OCI-LY7 (cell line): ENCODE data around the gene RAD17.
"Not testable (repeated sequence)": the region's sequence is repeated elsewhere in the genome, so short reads cannot be mapped to it uniquely, and the experiment has no call there.

Source experiments
- CTCF ChIP-seq: fragments of 200-600 bp; sonication (generic); conservative IDR thresholded peaks from 2 replicates; pipeline ENCODE4 v1.5.1; 2014; ENCODE audit warnings: mild to moderate bottlenecking, antibody characterized with exemption, low read length, moderate library complexity, mixed read lengths
- EZH2phosphoT487 ChIP-seq: fragments of 200-600 bp; sonication (generic); IDR thresholded peaks from 2 replicates; pipeline ENCODE4 v1.6.1; 2018; ENCODE audit warnings: low read depth, borderline replicate concordance, mild to moderate bottlenecking, mixed run types, antibody characterized with exemption, low read length, moderate library complexity, mixed read lengths

- TF ChIP-seq CTCF, EZH2phosphoT487: not testable (repeated sequence)
Measured at GRCh38 chr5:69370335-69370734, 717 bp downstream of the RAD17 start.
